Activated naive CD4-positive, alpha-beta T cell treated with anti-CD3 and anti-CD28 coated beads, Interleukin-2, amount 10 ng/mL, durations not matched to agents 7 days and 5 days (primary cell): ENCODE data around the gene HAUS8.

Experiments
- CTCF ChIA-PET: fragments of 350-600 bp; sonication (Branson Sonifier 250); formaldehyde crosslinking; loops from one replicate; lab custom pipeline; 2021; ENCODE audit warnings: antibody characterized with exemption; lab: Charles Lee
- DNase-seq: peaks from one replicate; pipeline ENCODE4 v3.0.0-alpha.2; 2020
- H3K27ac Mint-ChIP-seq: one replicate; pipeline ENCODE4 v1.8.0; 2021; ENCODE audit warnings: mild to moderate bottlenecking, moderate library complexity, mixed read lengths
- H3K27me3 Mint-ChIP-seq: one replicate; pipeline ENCODE4 v1.8.0; 2021; ENCODE audit warnings: mild to moderate bottlenecking, mixed read lengths
- H3K36me3 Mint-ChIP-seq: one replicate; pipeline ENCODE4 v1.8.0; 2021; ENCODE audit warnings: mixed read lengths
- H3K4me1 Mint-ChIP-seq: one replicate; pipeline ENCODE4 v1.8.0; 2021; ENCODE audit warnings: mixed read lengths
- H3K4me3 Mint-ChIP-seq: one replicate; pipeline ENCODE4 v1.8.0; 2021; ENCODE audit warnings: mild to moderate bottlenecking, moderate library complexity, mixed read lengths
- H3K9me3 Mint-ChIP-seq: one replicate; pipeline ENCODE4 v1.8.0; 2021; ENCODE audit warnings: mixed read lengths

Gene HAUS8

GRCh38 chr19:17075864-17076542, 751 bp upstream of the HAUS8 start:
- H3K36me3 Mint-ChIP-seq, result peaks cover 39% of the 10 kb centered on the region

GRCh38 chr19:17074634-17075034, 618 bp downstream of the HAUS8 start:
- Mint-ChIP-seq H3K27ac (peak overlapping the region; percentile 98), H3K9me3 (no peaks in the 10 kb centered on the region), H3K27me3 (no peaks in the 10 kb centered on the region), H3K4me1 (peaks cover 66% of the 10 kb centered on the region), H3K4me3 (peak overlapping the region; percentile 99), H3K36me3 (peaks cover 42% of the 10 kb centered on the region)
- DNase-seq, result no peak
- CTCF ChIA-PET, result interaction anchor here (0.6 to 1.9 kb wide), 3 partner anchors 109 to 208 kb away, joined by 3 to 7 read pairs (median 3); no protein-coding TSS in a partner anchor

More at GRCh38 chr19:17075864-17076542, 751 bp upstream of the HAUS8 start:
- DNase-seq, result peak; percentile 73
- CTCF ChIA-PET, result interaction anchor here (1.9 kb wide), 1 partner anchor 49 kb away, joined by 7 read pairs; no protein-coding TSS in a partner anchor
- peaks cover 67% of the 10 kb centered on the region for H3K4me1 Mint-ChIP-seq
- no peaks in the 10 kb centered on the region for H3K27me3 Mint-ChIP-seq
- no peaks in the 10 kb centered on the region for H3K9me3 Mint-ChIP-seq
- peak overlapping the region; percentile 92 for H3K27ac Mint-ChIP-seq
- H3K4me3 Mint-ChIP-seq, result peak overlapping the region; percentile 99

- peak overlapping the region; percentile 98 for H3K27ac Mint-ChIP-seq
- DNase-seq, result peak; percentile 35
- peak overlapping the region; percentile 99 for H3K4me3 Mint-ChIP-seq
- peaks cover 63% of the 10 kb centered on the region for H3K4me1 Mint-ChIP-seq
- no peaks in the 10 kb centered on the region for H3K9me3 Mint-ChIP-seq
- no peaks in the 10 kb centered on the region for H3K27me3 Mint-ChIP-seq
- peaks cover 44% of the 10 kb centered on the region for H3K36me3 Mint-ChIP-seq
- CTCF ChIA-PET, result interaction anchor here (0.6 to 1.9 kb wide), 3 partner anchors 109 to 208 kb away, joined by 3 to 7 read pairs (median 3); no protein-coding TSS in a partner anchor
These were observed 1.2 kb downstream of the HAUS8 start for GRCh38 chr19:17073869-17074633.

GRCh38 chr19:17070912-17071311, 4.3 kb downstream of the HAUS8 start:
- Mint-ChIP-seq H3K36me3 (peaks cover 50% of the 10 kb centered on the region), H3K27me3 (no peaks in the 10 kb centered on the region), H3K9me3 (no peaks in the 10 kb centered on the region), H3K4me1 (peaks cover 57% of the 10 kb centered on the region), H3K4me3 (no peak overlapping the region), H3K27ac (no peak overlapping the region)
- CTCF ChIA-PET, result no interaction called here
- no peak for DNase-seq

GRCh38 chr19:17070421-17070820, 4.8 kb downstream of the HAUS8 start:
- CTCF ChIA-PET, result no interaction called here
- Mint-ChIP-seq H3K36me3 (peaks cover 50% of the 10 kb centered on the region), H3K4me1 (peaks cover 61% of the 10 kb centered on the region), H3K27ac (no peak overlapping the region), H3K27me3 (no peaks in the 10 kb centered on the region), H3K9me3 (no peaks in the 10 kb centered on the region), H3K4me3 (no peak overlapping the region)
- DNase-seq, result no peak

GRCh38 chr19:17069193-17069592, 6.1 kb downstream of the HAUS8 start:
- no peak overlapping the region for H3K4me3 Mint-ChIP-seq
- DNase-seq, result no peak
- peak overlapping the region; percentile 70 for H3K27ac Mint-ChIP-seq
- peaks cover 57% of the 10 kb centered on the region for H3K36me3 Mint-ChIP-seq
- H3K27me3 Mint-ChIP-seq, result no peaks in the 10 kb centered on the region
- H3K9me3 Mint-ChIP-seq, result no peaks in the 10 kb centered on the region
- CTCF ChIA-PET, result interaction anchor here (1.3 to 2.0 kb wide), 2 partner anchors 115 to 213 kb away, joined by 4 to 7 read pairs; partner anchors contain the start of gene ANKLE1
- H3K4me1 Mint-ChIP-seq, result peaks cover 67% of the 10 kb centered on the region

GRCh38 chr19:17063428-17063827, 11.8 kb downstream of the HAUS8 start:
- H3K4me3 Mint-ChIP-seq, result no peak overlapping the region
- peak overlapping the region; percentile 53 for H3K27ac Mint-ChIP-seq

GRCh38 chr19:17061691-17062090, 13.6 kb downstream of the HAUS8 start:
- DNase-seq, result no peak
- Mint-ChIP-seq H3K9me3 (no peaks in the 10 kb centered on the region), H3K27me3 (no peaks in the 10 kb centered on the region), H3K36me3 (peaks cover 67% of the 10 kb centered on the region), H3K4me3 (no peak overlapping the region), H3K4me1 (peaks cover 37% of the 10 kb centered on the region), H3K27ac (no peak overlapping the region)
- CTCF ChIA-PET, result no interaction called here

More at GRCh38 chr19:17063428-17063827, 11.8 kb downstream of the HAUS8 start:
- H3K36me3 Mint-ChIP-seq, result peaks cover 70% of the 10 kb centered on the region
- no peak for DNase-seq
- CTCF ChIA-PET, result no interaction called here
- peaks cover 46% of the 10 kb centered on the region for H3K4me1 Mint-ChIP-seq
- H3K27me3 Mint-ChIP-seq, result no peaks in the 10 kb centered on the region
- H3K9me3 Mint-ChIP-seq, result no peaks in the 10 kb centered on the region

- Mint-ChIP-seq H3K9me3 (no peaks in the 10 kb centered on the region), H3K4me3 (no peak overlapping the region), H3K27me3 (no peaks in the 10 kb centered on the region), H3K27ac (no peak overlapping the region), H3K4me1 (peaks cover 33% of the 10 kb centered on the region), H3K36me3 (peaks cover 64% of the 10 kb centered on the region)
- no peak for DNase-seq
- CTCF ChIA-PET, result no interaction called here
These were observed 14.0 kb downstream of the HAUS8 start for GRCh38 chr19:17061205-17061604.

- no peaks in the 10 kb centered on the region for H3K9me3 Mint-ChIP-seq
- CTCF ChIA-PET, result no interaction called here
- H3K27me3 Mint-ChIP-seq, result no peaks in the 10 kb centered on the region
- peaks cover 65% of the 10 kb centered on the region for H3K36me3 Mint-ChIP-seq
- H3K4me3 Mint-ChIP-seq, result no peak overlapping the region
- no peak for DNase-seq
- H3K27ac Mint-ChIP-seq, result peak overlapping the region; percentile 45
- peaks cover 29% of the 10 kb centered on the region for H3K4me1 Mint-ChIP-seq
These were observed 14.4 kb downstream of the HAUS8 start for GRCh38 chr19:17060802-17061201.

GRCh38 chr19:17058236-17058635, 17.0 kb downstream of the HAUS8 start:
- no peak for DNase-seq
- Mint-ChIP-seq H3K27me3 (no peaks in the 10 kb centered on the region), H3K9me3 (no peaks in the 10 kb centered on the region), H3K27ac (no peak overlapping the region), H3K4me1 (peaks cover 6% of the 10 kb centered on the region), H3K36me3 (peaks cover 53% of the 10 kb centered on the region), H3K4me3 (no peak overlapping the region)
- CTCF ChIA-PET, result interaction anchor here (0.9 kb wide), 1 partner anchor 279 kb away, joined by 4 read pairs; no protein-coding TSS in a partner anchor

- Mint-ChIP-seq H3K4me1 (no peaks in the 10 kb centered on the region), H3K27ac (no peak overlapping the region), H3K9me3 (no peaks in the 10 kb centered on the region), H3K27me3 (no peaks in the 10 kb centered on the region), H3K4me3 (no peak overlapping the region), H3K36me3 (peaks cover 54% of the 10 kb centered on the region)
- CTCF ChIA-PET, result no interaction called here
- DNase-seq, result no peak
These were observed 19.6 kb downstream of the HAUS8 start for GRCh38 chr19:17055636-17056035.

GRCh38 chr19:17054746-17055145, 20.5 kb downstream of the HAUS8 start:
- Mint-ChIP-seq H3K27me3 (no peaks in the 10 kb centered on the region), H3K9me3 (no peaks in the 10 kb centered on the region), H3K4me3 (no peak overlapping the region), H3K4me1 (no peaks in the 10 kb centered on the region), H3K27ac (no peak overlapping the region), H3K36me3 (peaks cover 51% of the 10 kb centered on the region)
- DNase-seq, result no peak
- CTCF ChIA-PET, result no interaction called here

- DNase-seq, result peak; percentile 63
- Mint-ChIP-seq H3K27me3 (no peaks in the 10 kb centered on the region), H3K27ac (peak overlapping the region; percentile 33), H3K4me3 (no peak overlapping the region), H3K36me3 (peaks cover 34% of the 10 kb centered on the region), H3K4me1 (no peaks in the 10 kb centered on the region), H3K9me3 (no peaks in the 10 kb centered on the region)
- CTCF ChIA-PET, result interaction anchor here (0.6 to 1.5 kb wide), 7 partner anchors 15 to 280 kb away, joined by 3 to 14 read pairs (median 4); no protein-coding TSS in a partner anchor
These were observed 22.8 kb downstream of the HAUS8 start for GRCh38 chr19:17052439-17052838.
